HG02973 (cell line): ENCODE data around the gene FAM20B.
A peak's percentile ranks its signal among the peaks of the same experiment; 100 is the strongest.

Experiments
- ATAC-seq: cut with Tn5 transposase; IDR thresholded peaks from one replicate; pipeline ENCODE4 v1.9.1; 2021; ENCODE audit warnings: moderate library complexity; ENCODE audit not compliant: unreplicated experiment

FAM20B gene

GRCh38 chr1:179047636-179047997, 21.9 kb downstream of the FAM20B start:
- no peak for ATAC-seq

GRCh38 chr1:179048339-179049124, 22.8 kb downstream of the FAM20B start:
- no peak for ATAC-seq

DNA sequence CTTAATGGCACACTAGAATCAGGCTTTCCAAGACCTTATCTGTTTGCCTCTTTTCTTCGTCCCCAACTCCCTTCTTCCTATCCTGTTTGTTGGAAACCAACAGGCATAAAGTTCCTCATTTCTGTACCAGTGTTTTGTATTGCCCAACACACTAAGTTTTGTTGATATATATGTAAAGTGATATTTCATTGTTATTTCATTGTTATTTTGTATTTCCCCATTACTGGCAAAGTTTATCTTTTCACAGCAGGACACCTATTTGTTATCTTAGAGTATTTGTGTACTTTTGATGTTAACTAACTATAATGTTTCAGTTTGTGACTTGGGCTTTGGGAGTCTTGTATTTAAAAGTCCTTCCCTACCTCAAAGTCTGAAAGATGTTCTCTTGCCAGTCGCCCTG, 27.1 kb downstream of the FAM20B start:
- ATAC-seq: no peak

DNA sequence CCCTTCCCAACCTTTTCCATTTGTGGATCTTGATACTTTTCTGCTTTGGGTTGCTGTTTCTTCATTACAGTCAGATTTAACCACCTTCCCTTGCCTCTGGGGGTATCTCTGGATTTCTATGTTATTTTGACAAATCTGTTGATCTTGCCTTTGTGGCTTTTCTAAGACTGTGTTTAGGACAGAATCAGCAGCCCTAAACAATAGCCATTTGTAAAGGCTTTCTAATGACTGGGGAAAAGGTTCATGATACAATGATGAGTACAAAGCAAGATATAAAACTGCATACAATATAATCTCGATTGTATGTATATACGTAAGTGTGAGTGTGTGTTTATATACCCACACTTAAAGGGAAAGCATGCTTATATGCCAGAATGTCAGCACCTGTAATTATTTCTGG, 27.8 kb downstream of the FAM20B start:
- ATAC-seq: no peak

DNA sequence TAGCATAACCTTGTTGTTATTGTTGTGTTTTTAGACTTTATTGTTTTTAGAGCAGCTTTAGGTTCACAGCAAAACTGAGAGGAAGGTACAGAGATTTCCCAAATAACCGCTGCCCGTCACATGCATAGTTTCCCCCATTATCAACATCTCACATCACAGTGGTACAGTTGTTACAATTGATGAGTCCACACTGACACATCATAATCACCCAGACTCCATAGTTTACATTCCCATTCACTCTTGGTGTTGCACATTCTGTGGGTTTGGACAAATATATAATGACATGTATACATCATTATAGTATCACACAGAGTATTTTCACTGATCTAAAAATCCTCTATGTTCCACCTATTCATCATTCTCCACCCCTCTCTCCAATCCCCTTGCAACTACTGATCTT, 30.2 kb downstream of the FAM20B start:
- ATAC-seq: no peak

- ATAC-seq: no peak
Measured at GRCh38 chr1:179058487-179059483, 33.1 kb downstream of the FAM20B start.

DNA sequence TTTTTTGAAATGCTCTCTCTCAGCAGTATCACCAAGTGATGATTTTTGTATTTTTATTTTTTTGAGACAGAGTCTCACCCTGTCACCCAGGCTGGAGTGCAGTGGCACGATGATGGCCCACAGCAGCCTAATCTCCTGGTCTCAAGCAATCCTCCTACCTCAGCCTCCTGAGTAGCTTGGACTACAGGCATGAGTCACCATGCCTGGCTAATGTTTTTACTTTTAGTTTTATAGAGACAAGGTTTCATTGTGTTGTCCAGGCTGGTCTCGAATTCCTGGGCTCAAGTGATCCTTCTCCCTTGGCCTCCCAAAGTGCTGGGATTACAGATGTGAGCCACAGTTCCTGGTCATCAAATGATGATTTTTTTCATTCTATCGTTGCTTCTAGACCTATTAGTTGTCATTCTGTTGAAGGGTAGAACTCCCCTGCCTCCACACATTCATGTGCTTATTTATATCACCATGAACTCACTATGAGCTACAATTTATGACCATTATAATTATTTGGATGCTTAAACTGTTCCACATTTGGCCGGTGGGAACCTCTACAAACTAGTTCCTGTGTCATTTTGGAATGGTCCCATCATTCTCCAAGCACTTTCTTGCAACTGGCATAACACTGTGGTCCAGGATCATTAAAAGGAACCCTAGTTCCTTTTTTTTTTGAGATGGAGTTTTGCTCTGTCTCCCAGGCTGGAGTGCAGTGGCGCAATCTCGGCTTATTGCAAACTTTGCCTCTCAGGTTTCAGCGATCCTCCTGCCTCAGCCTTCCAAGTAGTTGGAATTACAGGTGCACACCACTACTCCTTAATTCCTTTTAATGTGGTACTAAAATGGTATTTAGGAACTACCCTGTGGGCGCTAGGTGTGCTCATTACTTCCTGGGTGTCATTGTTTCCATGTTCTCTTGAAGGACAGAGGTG, 35.9 kb downstream of the FAM20B start:
- ATAC-seq: no peak

DNA sequence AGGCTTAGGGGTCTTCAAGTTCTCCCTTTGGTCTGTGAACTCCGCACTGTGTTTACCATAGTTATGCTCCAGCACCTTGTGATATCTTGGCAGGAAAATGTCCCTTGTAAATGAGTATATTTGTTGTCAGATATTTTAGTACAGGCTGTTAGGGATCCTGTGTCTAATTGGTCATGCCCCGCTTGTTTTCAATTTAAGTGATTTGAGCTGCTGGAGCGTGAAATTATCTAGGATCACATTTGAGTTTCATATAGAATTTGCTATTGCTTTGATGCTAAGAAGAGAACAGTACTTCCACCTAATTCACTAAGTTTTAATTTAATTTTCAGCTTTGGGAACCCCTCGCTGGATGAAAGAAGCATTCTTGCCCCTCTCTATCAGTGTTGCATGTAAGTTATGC, 40.8 kb downstream of the FAM20B start:
- no peak for ATAC-seq

DNA sequence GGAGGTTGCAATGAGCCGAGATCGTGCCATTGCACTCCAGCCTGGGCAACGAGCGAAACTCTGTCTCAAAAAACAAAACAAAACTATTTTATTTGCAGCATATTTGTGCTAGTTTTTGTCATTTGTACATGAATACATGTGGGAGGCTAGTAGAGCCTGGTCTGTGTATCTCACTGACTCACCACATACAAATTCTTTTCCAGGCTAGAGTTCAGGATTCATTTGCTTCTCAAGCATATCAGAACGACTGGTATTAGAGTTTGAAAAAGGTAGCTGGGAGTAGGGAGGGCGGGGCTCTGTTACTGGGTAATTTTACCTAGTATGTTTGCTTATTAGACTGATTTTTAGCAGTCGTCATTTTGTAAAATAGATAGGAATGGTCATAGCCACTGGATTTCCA, 51.7 kb downstream of the FAM20B start:
- no peak for ATAC-seq

GRCh38 chr1:179079113-179079761, 53.5 kb downstream of the FAM20B start:
- ATAC-seq: peak; percentile 16

DNA sequence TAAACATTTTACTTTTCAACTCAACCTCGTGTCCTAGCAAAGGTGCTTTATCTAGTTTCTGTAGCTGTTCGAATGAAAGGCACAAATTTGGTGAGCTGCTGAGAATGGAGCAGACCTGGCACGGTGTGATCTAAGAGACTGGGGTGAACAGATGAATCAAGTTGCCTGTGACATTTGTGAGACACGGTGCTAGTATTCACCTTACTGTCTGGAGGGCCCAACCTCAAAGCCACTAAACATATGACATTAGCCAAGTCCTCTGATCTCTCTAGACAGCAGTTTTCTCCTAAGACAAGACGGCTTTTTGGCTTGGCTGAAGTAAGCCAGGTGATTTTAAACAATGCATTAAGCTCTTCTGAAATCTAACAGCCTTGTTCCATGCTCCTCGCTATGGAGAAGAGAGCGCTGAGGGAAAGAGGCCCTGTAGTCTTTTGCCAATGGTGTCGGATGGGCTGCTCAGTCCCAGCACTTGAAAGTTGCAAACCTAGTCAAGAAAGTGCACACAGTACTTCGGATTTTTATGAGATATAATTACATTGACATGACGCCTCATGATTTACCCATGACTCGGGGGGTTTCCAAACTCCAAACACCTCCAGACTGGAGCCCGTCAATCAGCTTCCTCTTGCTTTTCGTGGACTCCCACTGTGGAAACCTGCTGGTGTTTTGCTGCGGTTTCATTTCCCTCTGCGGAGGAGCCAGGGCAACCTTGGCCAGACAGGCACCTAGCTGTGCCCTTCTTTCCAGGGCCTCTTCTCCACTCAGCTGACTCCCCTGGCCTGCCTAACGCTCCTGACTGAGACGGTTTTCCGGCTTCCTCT, 55.4 kb downstream of the FAM20B start:
- peak; percentile 17 for ATAC-seq

DNA sequence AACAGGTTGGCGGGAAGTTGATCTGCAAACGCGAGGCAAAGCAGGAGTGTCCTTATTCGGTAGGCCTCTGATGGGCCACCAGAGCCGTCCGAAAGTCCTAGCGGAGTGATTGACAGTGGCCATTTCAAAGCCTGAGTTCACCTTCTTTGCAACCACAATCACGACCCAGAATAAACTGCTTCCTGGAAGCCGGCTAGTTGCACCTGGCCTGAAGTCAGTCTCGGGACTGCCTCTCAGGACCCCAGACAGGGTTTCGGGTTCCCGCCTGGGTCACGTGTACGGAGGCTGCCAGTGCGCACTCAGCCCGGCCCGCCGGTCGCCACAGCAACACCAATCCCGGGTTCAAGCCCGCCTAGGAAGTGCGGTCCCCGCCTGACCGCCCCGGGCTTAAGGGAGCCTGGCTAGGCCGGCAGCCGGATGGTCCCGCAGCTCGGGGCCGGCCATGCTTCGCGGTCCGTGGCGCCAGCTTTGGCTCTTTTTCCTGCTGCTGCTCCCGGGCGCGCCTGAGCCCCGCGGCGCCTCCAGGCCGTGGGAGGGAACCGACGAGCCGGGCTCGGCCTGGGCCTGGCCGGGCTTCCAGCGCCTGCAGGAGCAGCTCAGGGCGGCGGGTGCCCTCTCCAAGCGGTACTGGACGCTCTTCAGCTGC, 56.1 kb downstream of the FAM20B start, which contains the start of gene TOR3A:
TSS of gene TOR3A (plus strand) at position 384 of the 646 bp plus-strand sequence. CDS start at position 443, 59 bp downstream.
- ATAC-seq: peak; percentile 81

DNA sequence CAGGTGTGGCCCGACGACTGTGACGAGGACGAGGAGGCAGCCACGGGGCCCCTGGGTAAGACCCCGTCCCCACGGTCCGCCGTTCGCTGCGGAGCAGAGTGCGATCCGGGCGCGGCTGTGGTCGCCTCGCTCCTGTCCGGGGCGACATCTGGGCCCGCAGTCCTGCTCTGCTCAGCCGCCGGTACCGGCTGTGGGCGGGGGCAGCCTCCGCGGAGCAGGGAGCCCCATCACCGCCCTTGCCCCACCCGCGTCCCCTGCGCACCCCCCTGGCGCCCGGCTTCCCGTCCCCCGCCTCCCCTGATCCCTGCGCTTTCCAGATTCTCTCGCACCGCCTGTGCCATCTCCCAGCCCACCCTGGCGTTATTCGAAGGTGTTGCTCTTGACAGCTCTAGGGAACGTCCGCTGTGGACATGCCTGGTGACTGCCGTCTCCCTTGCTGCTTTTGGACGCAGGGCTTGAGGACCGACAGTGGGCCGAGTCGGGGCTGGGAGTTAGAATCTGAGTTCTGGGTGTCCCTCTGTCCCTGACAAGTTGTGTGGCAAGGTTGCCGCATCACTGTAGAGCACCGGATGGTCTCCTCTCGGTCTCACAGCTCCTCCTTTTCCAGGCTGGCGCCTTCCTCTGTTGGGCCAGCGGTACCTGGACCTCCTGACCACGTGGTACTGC, 56.8 kb downstream of the FAM20B start:
- peak; percentile 16 for ATAC-seq

DNA sequence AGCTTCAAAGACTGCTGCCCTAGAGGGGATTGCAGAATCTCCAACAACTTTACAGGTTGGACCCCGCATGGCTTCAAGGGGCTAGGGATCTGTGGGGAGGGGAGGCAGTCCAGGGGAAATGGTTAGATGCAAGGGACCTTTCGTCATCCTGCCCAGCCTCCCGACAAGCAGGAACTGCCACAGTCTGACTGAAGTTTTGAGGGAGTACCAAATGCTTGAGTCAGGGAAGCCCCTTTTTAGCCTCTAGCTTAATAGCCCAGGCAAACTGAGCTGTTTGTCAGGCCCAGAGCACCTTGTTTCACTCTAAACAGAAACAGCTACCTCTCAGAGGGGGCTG, 57.3 kb downstream of the FAM20B start:
- ATAC-seq: no peak

DNA sequence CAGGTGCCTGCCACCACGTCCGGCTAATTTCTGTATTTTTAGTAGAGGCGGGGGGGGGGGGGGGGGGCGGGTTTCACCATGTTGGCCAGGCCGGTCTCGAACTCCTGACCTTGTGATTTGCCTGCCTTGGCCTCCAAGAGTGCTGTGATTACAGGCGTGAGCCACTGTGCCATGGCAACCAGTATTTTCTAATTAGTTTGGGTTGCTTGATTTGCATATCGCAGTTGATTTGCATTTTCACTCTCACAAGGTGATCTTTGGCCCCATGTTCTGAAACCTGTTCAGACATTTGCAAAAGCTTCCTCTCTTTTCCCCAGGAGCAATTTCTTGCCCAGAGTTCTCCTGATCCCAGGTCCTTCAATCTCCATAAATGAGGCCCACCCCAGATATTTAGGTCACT, 57.8 kb downstream of the FAM20B start:
- no peak for ATAC-seq

DNA sequence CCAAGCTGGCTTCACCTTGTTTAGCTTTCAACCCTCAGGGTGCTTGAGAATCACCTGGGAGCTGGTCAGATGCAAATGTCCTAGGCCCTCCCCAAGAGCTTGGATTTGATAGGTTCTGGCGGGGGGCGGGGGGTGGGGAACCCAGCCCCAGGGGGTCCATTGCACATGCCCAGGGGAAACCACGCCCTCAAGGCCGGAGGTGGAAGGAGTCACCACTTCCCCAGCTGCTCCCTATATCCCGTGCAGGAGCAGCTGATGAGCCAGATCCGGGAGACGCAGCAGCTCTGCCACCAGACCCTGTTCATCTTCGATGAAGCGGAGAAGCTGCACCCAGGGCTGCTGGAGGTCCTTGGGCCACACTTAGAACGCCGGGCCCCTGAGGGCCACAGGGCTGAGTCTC, 62.0 kb downstream of the FAM20B start:
- ATAC-seq: no peak

DNA sequence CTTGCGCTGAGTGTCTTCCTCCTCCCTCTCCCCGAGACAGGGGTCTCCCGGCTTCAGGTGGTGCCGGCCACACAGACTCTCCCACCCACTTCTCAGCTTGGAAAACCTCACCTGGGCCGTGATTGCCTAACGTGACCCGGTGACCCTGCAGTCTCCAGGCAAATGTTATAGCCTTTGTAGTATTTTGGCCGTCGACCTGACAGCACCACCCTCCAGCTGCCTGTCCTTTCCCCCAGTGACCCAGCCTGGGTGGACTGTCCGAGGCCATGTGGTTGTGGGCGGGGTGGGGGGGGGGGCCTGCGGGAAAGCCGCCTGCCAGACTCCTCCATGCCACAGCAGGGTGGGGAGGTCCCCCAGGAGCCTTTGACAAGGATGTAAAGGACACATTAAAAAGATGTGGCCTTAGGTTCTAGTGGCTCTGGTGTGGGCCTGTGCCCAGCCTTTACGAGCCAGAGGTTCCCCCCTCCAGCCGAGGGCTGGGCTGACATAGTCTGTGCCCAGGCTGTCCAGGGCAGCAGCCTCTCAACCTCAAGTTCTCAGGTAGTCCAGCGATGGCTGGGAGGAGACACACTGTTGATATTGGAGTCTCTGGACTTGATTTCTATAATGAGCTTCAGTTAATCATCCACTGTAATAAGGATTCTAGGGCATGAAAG, 64.3 kb downstream of the FAM20B start:
- no peak for ATAC-seq

- no peak for ATAC-seq
Measured at GRCh38 chr1:179090522-179090921, 64.8 kb downstream of the FAM20B start.
